H9 (cell line): ENCODE data around the gene NHERF1. TPM values are rescaled to one million over a fixed set of nuclear protein-coding genes. Genes with fewer than 3 reads are reported as not detected.
A peak's percentile ranks its signal among the peaks of the same experiment; 100 is the strongest.

Experiments used
- DNase-seq: peaks from one replicate; pipeline ENCODE4 v3.0.0-alpha.2; 2017
- H2AFZ ChIP-seq: one replicate; pipeline ENCODE4 v1.6.1; 2013; ENCODE audit warnings: mild to moderate bottlenecking, low read length, control low read depth, moderate library complexity
- H2AK5ac ChIP-seq: 2 replicates; pipeline ENCODE4 v1.6.1; 2013; ENCODE audit warnings: low read length, control low read depth, mixed read lengths; ENCODE audit not compliant: insufficient read length
- H2BK120ac ChIP-seq: one replicate; pipeline ENCODE4 v1.6.1; 2013; ENCODE audit warnings: low read depth, mild to moderate bottlenecking, low read length, control low read depth, inconsistent platforms; ENCODE audit not compliant: poor library complexity, severe bottlenecking
- H2BK12ac ChIP-seq: 2 replicates; pipeline ENCODE4 v1.6.1; 2013; ENCODE audit warnings: low read length, control low read depth, mixed read lengths, low read depth; ENCODE audit not compliant: insufficient read length
- H2BK15ac ChIP-seq: 2 replicates; pipeline ENCODE4 v1.6.1; 2013; ENCODE audit warnings: low read depth, low read length, control low read depth
- H2BK20ac ChIP-seq: one replicate; pipeline ENCODE4 v1.6.1; 2013; ENCODE audit warnings: low read depth, mild to moderate bottlenecking, low read length, control low read depth, inconsistent platforms; ENCODE audit not compliant: poor library complexity, severe bottlenecking
- H2BK5ac ChIP-seq: 2 replicates; pipeline ENCODE4 v1.6.1; 2013; ENCODE audit warnings: low read length, control low read depth, mixed read lengths; ENCODE audit not compliant: insufficient read length
- H3K14ac ChIP-seq: 2 replicates; pipeline ENCODE4 v1.6.1; 2013; ENCODE audit warnings: low read length, control low read depth; ENCODE audit not compliant: insufficient read depth
- H3K18ac ChIP-seq: 2 replicates; pipeline ENCODE4 v1.6.1; 2013; ENCODE audit warnings: low read depth, mild to moderate bottlenecking, mixed read lengths, low read length, control low read depth; ENCODE audit not compliant: insufficient read length
- H3K23ac ChIP-seq: 2 replicates; pipeline ENCODE4 v1.6.1; 2013; ENCODE audit warnings: low read length, control low read depth, mixed read lengths, low read depth; ENCODE audit not compliant: insufficient read length
- H3K23me2 ChIP-seq: 2 replicates; pipeline ENCODE4 v1.6.1; 2013; ENCODE audit warnings: low read depth, mild to moderate bottlenecking, mixed read lengths, low read length, control low read depth; ENCODE audit not compliant: insufficient read length, poor library complexity, severe bottlenecking
- H3K27ac ChIP-seq: 2 replicates; pipeline ENCODE4 v1.5.1; 2013; ENCODE audit warnings: low read length, control low read depth, mixed read lengths, low read depth; ENCODE audit not compliant: insufficient read length
- H3K27me3 ChIP-seq: 2 replicates; pipeline ENCODE4 v1.6.1; 2013; ENCODE audit warnings: low read length, control low read depth, inconsistent platforms; ENCODE audit not compliant: insufficient read depth
- H3K4ac ChIP-seq: 2 replicates; pipeline ENCODE4 v1.6.1; 2013; ENCODE audit warnings: low read depth, mild to moderate bottlenecking, control low read depth, inconsistent platforms, low read length, moderate library complexity
- H3K4me1 ChIP-seq: 2 replicates; pipeline ENCODE4 v1.6.1; 2013; ENCODE audit warnings: low read length, control low read depth, inconsistent platforms; ENCODE audit not compliant: insufficient read depth
- H3K4me2 ChIP-seq: 2 replicates; pipeline ENCODE4 v1.6.1; 2013; ENCODE audit warnings: low read length, control low read depth, mixed read lengths; ENCODE audit not compliant: insufficient read length, insufficient read depth
- H3K56ac ChIP-seq: 2 replicates; pipeline ENCODE4 v1.6.1; 2013; ENCODE audit warnings: low read depth, mild to moderate bottlenecking, mixed read lengths, low read length, control low read depth; ENCODE audit not compliant: insufficient read length
- H3K79me1 ChIP-seq: 2 replicates; pipeline ENCODE4 v1.6.1; 2013; ENCODE audit warnings: low read depth, mild to moderate bottlenecking, moderate library complexity, low read length, control low read depth, inconsistent platforms; ENCODE audit not compliant: insufficient read depth, poor library complexity, severe bottlenecking
- H3K79me2 ChIP-seq: 2 replicates; pipeline ENCODE4 v1.6.1; 2013; ENCODE audit warnings: low read length, control low read depth, inconsistent platforms; ENCODE audit not compliant: insufficient read depth
- H3K9ac ChIP-seq: 2 replicates; pipeline ENCODE4 v1.6.1; 2013; ENCODE audit warnings: low read length, control low read depth, mixed read lengths; ENCODE audit not compliant: insufficient read length; ENCODE audit errors: extremely low read depth
- H3K9me3 ChIP-seq: one replicate; pipeline ENCODE4 v1.6.1; 2013; ENCODE audit warnings: low read depth, low read length, inconsistent platforms; ENCODE audit not compliant: control insufficient read depth
- H3T11ph ChIP-seq: one replicate; pipeline ENCODE4 v1.6.1; 2013; ENCODE audit warnings: mild to moderate bottlenecking, low read length, control low read depth, inconsistent platforms
- H4K20me1 ChIP-seq: one replicate; pipeline ENCODE4 v1.6.1; 2013; ENCODE audit not compliant: control insufficient read depth, insufficient read length, insufficient read depth
- H4K5ac ChIP-seq: 2 replicates; pipeline ENCODE4 v1.6.1; 2013; ENCODE audit warnings: low read depth, mild to moderate bottlenecking, mixed read lengths, low read length, control low read depth; ENCODE audit not compliant: insufficient read length
- H4K8ac ChIP-seq: replicated peaks from 2 replicates; pipeline ENCODE4 v1.6.1; 2013; ENCODE audit warnings: low read length, control low read depth, mixed read lengths, low read depth; ENCODE audit not compliant: insufficient read length
- H4K91ac ChIP-seq: 2 replicates; pipeline ENCODE4 v1.6.1; 2013; ENCODE audit warnings: low read depth, mild to moderate bottlenecking, moderate library complexity, mixed read lengths, low read length, control low read depth; ENCODE audit not compliant: insufficient read length
- H3K27ac Mint-ChIP-seq, 3 experiments: 2 replicates in 2 of 3; 3 replicates in 1 of 3; pipeline ENCODE4 v1.8.0; 2020 to 2021; ENCODE audit warnings: mixed read lengths in 3 of 3, mild to moderate bottlenecking in 1 of 3, moderate library complexity in 1 of 3
- H3K27me3 Mint-ChIP-seq: 2 replicates; pipeline ENCODE4 v1.8.0; 2021; ENCODE audit warnings: low read depth, mild to moderate bottlenecking, moderate library complexity, mixed read lengths
- H3K36me3 Mint-ChIP-seq, 3 experiments: 2 replicates in 2 of 3; 3 replicates in 1 of 3; pipeline ENCODE4 v1.8.0; 2020 to 2021; ENCODE audit warnings: low read depth in 3 of 3, mixed read lengths in 3 of 3; ENCODE audit not compliant: insufficient read depth in 1 of 3
- H3K4me1 Mint-ChIP-seq, 2 experiments: 2 replicates each; pipeline ENCODE4 v1.8.0; 2020; ENCODE audit warnings: mixed read lengths in 2 of 2
- H3K4me3 Mint-ChIP-seq, 2 experiments: 2 replicates in 1 of 2; 3 replicates in 1 of 2; pipeline ENCODE4 v1.8.0; 2020 to 2021; ENCODE audit warnings: mild to moderate bottlenecking in 2 of 2, mixed read lengths in 2 of 2, moderate library complexity in 1 of 2
- H3K9me3 Mint-ChIP-seq, 2 experiments: 2 replicates in 1 of 2; 3 replicates in 1 of 2; pipeline ENCODE4 v1.8.0; 2020; ENCODE audit warnings: mild to moderate bottlenecking in 2 of 2, mixed read lengths in 2 of 2, moderate library complexity in 1 of 2
- CTCF ChIP-seq: fragments of 200-600 bp; sonication (generic); conservative IDR thresholded peaks from 3 replicates; pipeline ENCODE4 v1.8.0; 2021; ENCODE audit warnings: antibody characterized with exemption, mild to moderate bottlenecking
- WGBS: extraction: QIAGEN DNeasy Blood & Tissue Kit; methylation state at CpG from one replicate; pipeline ENCODE4 v1.1.7; 2013; ENCODE audit warnings: missing lambda C conversion rate, low lambda C conversion rate, mixed read lengths; ENCODE audit not compliant: insufficient read length; ENCODE audit errors: extremely low coverage; 5-methylcytosine and 5-hydroxymethylcytosine counted together
- total RNA-seq: library from RNA; stranded (reverse); gene quantifications from 2 replicates; pipeline ENCODE4 v1.2.1, GENCODE V29; 2021

NHERF1 gene
- total RNA-seq, 1 experiment from 2014 or later: 74.4 TPM

GRCh38 chr17:74752822-74753401, 4.5 kb downstream of the NHERF1 start:
- no peaks in the 10 kb centered on the region for H3K9me3 ChIP-seq
- no CpG with 5 or more reads among the region's 7 CpGs for WGBS

More at GRCh38 chr17:74752822-74753401, 4.5 kb downstream of the NHERF1 start:
- Histone ChIP-seq H4K20me1 (no peaks in the 10 kb centered on the region), H2BK15ac (no peak overlapping the region), H2AK5ac (no peak overlapping the region), H3K18ac (no peak overlapping the region), H3K56ac (no peak overlapping the region), H3K27me3 (no peaks in the 10 kb centered on the region), H4K5ac (no peak overlapping the region), H2AFZ (no peak overlapping the region), H3K4me2 (no peak overlapping the region), H3K79me1 (peaks cover 11% of the 10 kb centered on the region), H2BK120ac (no peak overlapping the region), H3K23ac (no peak overlapping the region), H3K14ac (no peak overlapping the region), H3K9ac (no peak overlapping the region), H2BK20ac (no peak overlapping the region), H4K91ac (no peak overlapping the region), H3K4me1 (no peaks in the 10 kb centered on the region; the same call in 1 of the 2 replicates), H2BK12ac (no peak overlapping the region), H2BK5ac (no peak overlapping the region), H3K4ac (no peak overlapping the region), H3K79me2 (peaks cover 10% of the 10 kb centered on the region; the same call in 1 of the 2 replicates), H3K23me2 (peaks cover 9% of the 10 kb centered on the region), H4K8ac (no peak overlapping the region), H3K27ac (no peak overlapping the region), H3T11ph (no peak overlapping the region)
- Mint-ChIP-seq H3K27ac (peak overlapping the region in 2 of 3 experiments; percentile 31 to 65; a peak in 1 of 7 replicates), H3K4me1 (peaks cover 40 to 56% of the 10 kb centered on the region in 2 experiments), H3K36me3 (peaks cover 12 to 24% (median 20%) of the 10 kb centered on the region in 3 experiments), H3K27me3 (peaks cover 2% of the 10 kb centered on the region), H3K4me3 (peak overlapping the region in 1 of 2 experiments; percentile 54; a peak in 2 of 5 replicates), H3K9me3 (no peaks in the 10 kb centered on the region)
- DNase-seq: no peak
- TF ChIP-seq CTCF: no peak
